22Rv1 (cell line): ENCODE measurements around the gene RNF150.

Source experiments
- H3K27ac ChIP-seq: fragments of 450-650 bp; 2 replicates; pipeline ENCODE4 v1.5.1; 2017
- ZFX ChIP-seq: fragments of 450-650 bp; IDR thresholded peaks from 2 replicates; pipeline ENCODE4 v1.6.1; 2017; ENCODE audit warnings: antibody characterized with exemption, borderline replicate concordance
- TF ChIP-seq, protein P1 (sequence below): fragments of 450-650 bp; IDR thresholded peaks from 2 replicates; pipeline ENCODE4 v1.5.1; 2017; ENCODE audit warnings: mild to moderate bottlenecking

Gene RNF150

DNA sequence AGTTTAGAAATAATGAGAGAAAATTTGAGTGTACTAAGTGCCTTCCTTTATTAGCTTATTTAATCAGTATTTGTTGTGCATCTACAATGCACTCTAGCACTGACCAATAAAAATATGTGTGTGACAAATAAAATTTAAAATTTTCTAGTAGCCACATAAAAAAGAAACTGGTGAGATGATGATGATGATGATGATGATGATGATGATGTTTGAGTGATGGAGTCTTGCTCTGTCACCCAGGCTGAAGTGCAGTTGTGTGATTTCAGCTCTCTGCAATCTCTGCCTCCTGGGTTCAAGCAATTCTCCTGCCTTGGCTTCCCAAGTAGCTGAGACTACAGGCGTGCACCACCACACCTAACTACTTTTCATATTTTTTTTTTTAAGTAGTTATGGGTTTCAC, 110.2 kb downstream of the RNF150 start:
- TF ChIP-seq, protein P1, sequence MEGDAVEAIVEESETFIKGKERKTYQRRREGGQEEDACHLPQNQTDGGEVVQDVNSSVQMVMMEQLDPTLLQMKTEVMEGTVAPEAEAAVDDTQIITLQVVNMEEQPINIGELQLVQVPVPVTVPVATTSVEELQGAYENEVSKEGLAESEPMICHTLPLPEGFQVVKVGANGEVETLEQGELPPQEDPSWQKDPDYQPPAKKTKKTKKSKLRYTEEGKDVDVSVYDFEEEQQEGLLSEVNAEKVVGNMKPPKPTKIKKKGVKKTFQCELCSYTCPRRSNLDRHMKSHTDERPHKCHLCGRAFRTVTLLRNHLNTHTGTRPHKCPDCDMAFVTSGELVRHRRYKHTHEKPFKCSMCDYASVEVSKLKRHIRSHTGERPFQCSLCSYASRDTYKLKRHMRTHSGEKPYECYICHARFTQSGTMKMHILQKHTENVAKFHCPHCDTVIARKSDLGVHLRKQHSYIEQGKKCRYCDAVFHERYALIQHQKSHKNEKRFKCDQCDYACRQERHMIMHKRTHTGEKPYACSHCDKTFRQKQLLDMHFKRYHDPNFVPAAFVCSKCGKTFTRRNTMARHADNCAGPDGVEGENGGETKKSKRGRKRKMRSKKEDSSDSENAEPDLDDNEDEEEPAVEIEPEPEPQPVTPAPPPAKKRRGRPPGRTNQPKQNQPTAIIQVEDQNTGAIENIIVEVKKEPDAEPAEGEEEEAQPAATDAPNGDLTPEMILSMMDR = no peak
- TF ChIP-seq ZFX = no peak
- no peak overlapping the region for H3K27ac ChIP-seq

- H3K27ac ChIP-seq = no peak overlapping the region
These were observed 111.1 kb downstream of the RNF150 start for GRCh38 chr4:141022111-141022695.

DNA sequence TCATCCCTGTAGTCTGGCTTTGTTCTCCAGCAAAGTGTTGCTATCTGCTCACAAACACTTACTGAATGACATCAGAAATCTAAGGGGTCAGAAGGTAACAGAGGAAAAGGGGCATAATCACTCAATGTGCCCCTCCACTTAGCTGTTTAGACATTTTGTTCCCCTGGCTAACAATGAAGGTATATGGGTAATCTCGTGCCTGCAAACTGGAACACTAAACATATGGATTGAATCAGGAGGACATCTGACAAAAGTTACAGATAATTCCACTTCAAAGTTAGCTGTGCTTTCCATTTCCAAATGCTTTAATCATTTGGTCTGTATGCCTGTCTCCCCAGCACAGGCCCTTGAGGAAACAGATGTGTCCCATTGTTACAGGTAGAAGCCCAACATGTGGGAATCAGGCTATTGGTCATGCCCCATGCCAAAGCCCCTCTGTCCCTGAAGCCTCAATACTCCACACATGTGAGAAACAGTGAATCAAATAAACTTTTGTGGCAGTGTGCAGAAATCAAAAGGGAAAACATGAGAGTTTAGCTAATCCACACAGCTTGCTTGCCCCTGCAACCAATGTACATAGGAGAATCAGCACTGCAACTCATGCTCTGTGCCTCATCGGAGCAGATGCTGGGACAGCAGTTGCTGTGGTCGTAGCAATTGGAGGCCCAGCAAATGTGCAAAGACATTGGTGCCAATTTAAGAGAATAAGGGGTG, 111.7 kb downstream of the RNF150 start:
- TF ChIP-seq, protein P1 = no peak
- TF ChIP-seq ZFX = no peak
- no peak overlapping the region for H3K27ac ChIP-seq

More at GRCh38 chr4:141022111-141022695, 111.1 kb downstream of the RNF150 start:
- TF ChIP-seq, protein P1 = no peak
- no peak for TF ChIP-seq ZFX

GRCh38 chr4:141020801-141021261, 112.4 kb downstream of the RNF150 start:
- TF ChIP-seq, protein P1 = no peak
- no peak for TF ChIP-seq ZFX

DNA sequence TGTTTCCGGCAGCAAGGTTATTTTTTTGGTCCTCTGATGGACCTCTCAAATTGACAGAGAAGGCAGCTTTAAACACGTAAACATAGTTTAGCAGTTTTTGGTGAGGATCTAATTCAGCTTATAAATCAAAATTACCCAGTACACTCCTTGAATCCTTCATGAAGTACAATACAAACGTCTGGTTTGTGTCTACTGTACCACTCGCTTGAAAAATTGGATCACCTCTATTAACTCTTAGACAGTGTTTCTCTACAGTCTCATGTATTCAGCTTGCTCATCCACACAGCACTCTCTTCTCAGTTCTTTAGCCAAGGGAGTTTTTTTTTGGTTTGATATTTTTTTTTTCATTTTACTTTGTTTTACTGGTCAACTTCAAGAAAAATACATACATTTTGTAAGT, 113.5 kb downstream of the RNF150 start:
- H3K27ac ChIP-seq = no peak overlapping the region
- TF ChIP-seq, protein P1 = no peak
- no peak for TF ChIP-seq ZFX

More at GRCh38 chr4:141020801-141021261, 112.4 kb downstream of the RNF150 start:
- no peak overlapping the region for H3K27ac ChIP-seq

DNA sequence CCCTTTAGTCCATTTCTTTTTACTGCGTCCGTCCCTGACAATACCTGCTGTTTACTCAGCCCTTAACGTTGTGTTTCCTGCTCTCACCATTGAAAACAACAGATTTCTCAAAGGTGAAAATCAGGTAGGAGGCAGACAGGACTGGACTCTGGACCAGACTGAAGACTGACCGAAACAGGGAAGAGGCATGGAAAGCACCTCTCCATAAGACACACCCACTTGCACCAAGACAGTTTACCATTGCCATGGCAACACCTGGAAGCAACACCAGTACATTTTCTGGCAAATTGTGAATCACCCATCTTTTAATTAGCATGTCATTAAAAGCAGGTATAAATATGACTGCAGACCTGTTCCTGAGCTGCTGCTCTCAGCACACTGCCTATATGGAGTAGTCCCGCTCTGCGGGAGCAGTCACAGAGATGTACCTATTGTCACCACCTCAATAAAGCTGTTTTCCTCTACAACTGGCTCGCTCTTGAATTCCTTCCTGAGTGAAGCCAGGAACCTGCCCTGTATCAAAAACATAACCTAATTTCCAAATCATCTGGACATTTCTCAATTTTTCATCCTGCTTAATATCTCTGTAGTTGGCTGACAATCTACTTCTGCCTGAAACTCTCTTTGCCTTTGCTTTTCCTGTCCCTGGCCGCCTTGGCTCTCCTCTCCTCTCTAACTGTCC, 117.0 kb downstream of the RNF150 start:
- TF ChIP-seq, protein P1 = no peak
- no peak for TF ChIP-seq ZFX
- H3K27ac ChIP-seq = no peak overlapping the region

GRCh38 chr4:141013899-141014298, 119.4 kb downstream of the RNF150 start:
- H3K27ac ChIP-seq = no peak overlapping the region
- TF ChIP-seq ZFX = no peak
- TF ChIP-seq, protein P1 = no peak
